HK-2 (cell line): Measurements from ENCODE around the gene PRSS57.
A peak's percentile ranks its signal among the peaks of the same experiment; 100 is the strongest.

Experiments
- DNase-seq: peaks from one replicate; pipeline ENCODE4 v3.0.0-alpha.2; 2018; ENCODE audit not compliant: unreplicated experiment

PRSS57 gene

GRCh38 chr19:652467-653389 is 42.5 kb downstream of the PRSS57 start:
- DNase-seq = no peak

GRCh38 chr19:651991-652390 is 43.3 kb downstream of the PRSS57 start:
- no peak for DNase-seq

- no peak for DNase-seq
These were observed 44.0 kb downstream of the PRSS57 start for GRCh38 chr19:651114-651818.

GRCh38 chr19:650121-650520 is 45.1 kb downstream of the PRSS57 start:
- no peak for DNase-seq

GRCh38 chr19:648904-649801 is 46.1 kb downstream of the PRSS57 start:
- DNase-seq = no peak

GRCh38 chr19:648305-648704 is 46.9 kb downstream of the PRSS57 start:
- no peak for DNase-seq

- DNase-seq = no peak
These were observed 47.5 kb downstream of the PRSS57 start for GRCh38 chr19:647566-648284.

GRCh38 chr19:646779-647565 is 48.3 kb downstream of the PRSS57 start:
- DNase-seq = no peak

- no peak for DNase-seq
These were observed 49.1 kb downstream of the PRSS57 start for GRCh38 chr19:645912-646778.

GRCh38 chr19:644789-645188 is 50.5 kb downstream of the PRSS57 start:
- DNase-seq = no peak

GRCh38 chr19:644363-644762 is 50.9 kb downstream of the PRSS57 start:
- DNase-seq = no peak

- DNase-seq = no peak
These were observed 51.5 kb downstream of the PRSS57 start for GRCh38 chr19:643736-644135.

- DNase-seq = no peak
These were observed 52.2 kb downstream of the PRSS57 start for GRCh38 chr19:642767-643727.

GRCh38 chr19:641702-642101 is 53.5 kb downstream of the PRSS57 start:
- DNase-seq = no peak

GRCh38 chr19:640606-641189 is 54.6 kb downstream of the PRSS57 start:
- DNase-seq = no peak

- no peak for DNase-seq
These were observed 55.1 kb downstream of the PRSS57 start for GRCh38 chr19:640161-640558.

- DNase-seq = peak; percentile 95
These were observed 55.7 kb downstream of the PRSS57 start, which contains the start of gene FGF22 for GRCh38 chr19:639253-640160. Gene FGF22 (plus strand): TSS chr19:639879. CDS start chr19:639926, 47 bp downstream.
